ENCODE results near the gene PABPN1L.

The PABPN1L gene

DNA sequence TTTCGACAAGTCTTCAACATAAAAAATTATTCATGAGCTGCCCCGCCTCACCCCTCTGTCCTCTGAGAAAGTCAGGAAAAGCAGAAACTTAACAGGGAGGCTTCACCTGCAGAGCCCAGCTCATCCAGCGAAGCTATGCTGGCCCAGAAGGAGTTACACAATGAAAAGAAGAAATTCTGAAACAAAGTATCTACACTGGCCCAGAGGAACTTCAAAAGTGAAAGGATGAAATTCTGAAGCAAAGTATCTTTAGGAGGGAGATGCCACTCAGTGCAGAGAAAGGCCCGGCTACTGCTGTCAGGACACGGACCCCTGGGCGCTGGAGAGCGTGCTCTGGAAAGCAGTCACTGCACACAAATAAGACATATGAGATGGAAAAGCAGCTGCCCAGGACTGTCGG lies 11.3 kb downstream of the PABPN1L start:
- TF ChIP-seq, protein P1, sequence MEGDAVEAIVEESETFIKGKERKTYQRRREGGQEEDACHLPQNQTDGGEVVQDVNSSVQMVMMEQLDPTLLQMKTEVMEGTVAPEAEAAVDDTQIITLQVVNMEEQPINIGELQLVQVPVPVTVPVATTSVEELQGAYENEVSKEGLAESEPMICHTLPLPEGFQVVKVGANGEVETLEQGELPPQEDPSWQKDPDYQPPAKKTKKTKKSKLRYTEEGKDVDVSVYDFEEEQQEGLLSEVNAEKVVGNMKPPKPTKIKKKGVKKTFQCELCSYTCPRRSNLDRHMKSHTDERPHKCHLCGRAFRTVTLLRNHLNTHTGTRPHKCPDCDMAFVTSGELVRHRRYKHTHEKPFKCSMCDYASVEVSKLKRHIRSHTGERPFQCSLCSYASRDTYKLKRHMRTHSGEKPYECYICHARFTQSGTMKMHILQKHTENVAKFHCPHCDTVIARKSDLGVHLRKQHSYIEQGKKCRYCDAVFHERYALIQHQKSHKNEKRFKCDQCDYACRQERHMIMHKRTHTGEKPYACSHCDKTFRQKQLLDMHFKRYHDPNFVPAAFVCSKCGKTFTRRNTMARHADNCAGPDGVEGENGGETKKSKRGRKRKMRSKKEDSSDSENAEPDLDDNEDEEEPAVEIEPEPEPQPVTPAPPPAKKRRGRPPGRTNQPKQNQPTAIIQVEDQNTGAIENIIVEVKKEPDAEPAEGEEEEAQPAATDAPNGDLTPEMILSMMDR (IDR thresholded peaks at IDR 0.05; ENCODE audit: insufficient read depth, low read depth, low read length, missing control alignments): no peak
- DNase-seq (ENCODE audit: low read depth): no peak
- no peak overlapping the region for H3K4me3 ChIP-seq (ENCODE audit: low read depth, low read length)

DNA sequence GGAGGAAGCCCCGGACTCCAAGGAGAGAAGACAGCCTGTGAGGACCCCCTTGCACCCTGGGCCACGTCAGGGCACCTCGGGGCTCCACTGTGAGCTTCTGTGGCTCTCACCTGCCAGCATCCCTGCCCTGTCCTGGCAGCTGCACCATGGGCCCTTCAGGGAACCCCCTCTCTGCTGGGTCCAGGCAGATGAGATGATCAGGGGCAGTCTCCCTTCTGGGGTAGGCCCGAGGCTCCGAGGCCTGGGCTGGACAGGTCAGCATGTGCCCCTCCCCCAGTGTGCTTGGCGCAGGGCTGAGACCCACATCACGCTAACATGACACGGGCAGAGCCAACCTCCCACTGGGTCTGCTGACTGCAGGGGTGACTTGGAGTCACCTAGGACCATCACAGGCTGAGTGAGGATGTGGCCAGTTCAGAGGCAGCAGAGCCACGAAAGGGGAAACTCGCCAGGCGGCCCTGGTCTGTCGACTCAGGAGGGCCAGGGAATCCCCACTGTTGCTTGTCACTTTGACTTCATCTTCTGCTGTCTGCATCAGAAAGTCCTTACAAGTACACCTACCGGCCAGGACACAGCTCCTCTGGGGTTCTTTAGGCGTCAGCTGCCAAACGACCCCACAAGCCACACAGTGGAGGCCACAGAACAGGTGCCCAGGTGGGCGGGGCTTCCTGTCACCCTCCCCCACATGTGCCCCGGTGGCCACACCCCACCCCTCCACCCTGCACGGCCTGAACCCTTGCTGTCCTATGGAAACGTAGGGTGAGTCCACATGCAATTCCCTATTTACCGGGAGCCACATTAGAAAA lies 12.0 kb downstream of the PABPN1L start:
- H3K4me3 ChIP-seq (ENCODE audit: low read depth, low read length): no peak overlapping the region
- DNase-seq (ENCODE audit: low read depth): peak; percentile 58
- TF ChIP-seq, protein P1 (IDR thresholded peaks at IDR 0.05; ENCODE audit: insufficient read depth, low read depth, low read length, missing control alignments): no peak

DNA sequence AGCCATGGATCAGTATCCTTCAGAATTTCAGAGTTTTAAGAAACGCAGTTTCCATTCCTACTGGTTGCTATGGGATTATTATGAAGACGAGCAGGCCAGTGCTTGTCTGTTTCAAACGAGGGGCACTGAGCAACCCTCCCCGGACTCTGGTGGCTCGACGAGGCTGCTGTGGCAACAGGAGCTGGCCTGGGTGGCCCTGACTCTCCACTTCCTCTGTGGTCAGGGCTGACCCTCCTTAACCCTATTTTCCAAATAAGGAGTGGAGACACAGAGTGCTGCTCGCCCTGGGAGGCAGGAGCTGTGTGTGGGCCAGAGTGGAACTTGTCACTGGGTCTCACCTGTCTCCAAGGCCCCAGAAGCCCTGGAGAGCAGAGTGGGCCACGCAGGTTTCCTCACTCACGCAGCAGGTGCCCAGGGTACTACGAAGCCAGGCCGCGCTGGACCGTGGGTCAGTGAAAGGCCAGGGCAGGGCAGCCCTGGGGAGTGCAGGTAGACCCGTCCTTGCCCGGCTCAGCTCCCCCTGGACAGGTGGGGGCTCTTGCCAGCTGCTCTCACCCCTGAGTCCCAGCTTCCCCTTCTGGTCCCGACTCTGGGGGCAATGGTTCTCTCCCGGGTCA lies 13.0 kb downstream of the PABPN1L start:
- TF ChIP-seq, protein P1 (IDR thresholded peaks at IDR 0.05; ENCODE audit: insufficient read depth, low read depth, low read length, missing control alignments): no peak
- DNase-seq (ENCODE audit: low read depth): no peak
- no peak overlapping the region for H3K4me3 ChIP-seq (ENCODE audit: low read depth, low read length)

DNA sequence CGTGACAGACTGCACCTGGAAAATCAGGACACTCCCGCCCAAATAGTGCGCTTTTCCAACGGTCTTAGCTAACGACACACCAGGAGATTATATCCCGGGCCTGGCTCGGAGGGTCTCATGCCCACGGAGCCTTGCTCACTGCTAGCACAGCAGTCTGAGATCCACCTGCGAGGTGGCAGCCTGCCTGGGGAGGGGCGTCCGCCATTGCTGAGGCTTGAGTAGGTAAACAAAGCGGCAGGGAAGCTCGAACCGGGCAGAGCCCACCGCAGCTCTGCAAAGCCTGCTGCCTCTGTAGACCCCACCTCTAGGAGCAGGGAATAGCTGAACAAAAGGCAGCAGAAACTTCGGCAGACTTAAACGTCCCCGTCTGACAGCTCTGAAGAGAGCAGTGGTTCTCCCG lies 14.8 kb downstream of the PABPN1L start:
- H3K4me3 ChIP-seq (ENCODE audit: low read depth, low read length): no peak overlapping the region
- TF ChIP-seq, protein P1 (IDR thresholded peaks at IDR 0.05; ENCODE audit: insufficient read depth, low read depth, low read length, missing control alignments): no peak
- no peak for DNase-seq (ENCODE audit: low read depth)

DNA sequence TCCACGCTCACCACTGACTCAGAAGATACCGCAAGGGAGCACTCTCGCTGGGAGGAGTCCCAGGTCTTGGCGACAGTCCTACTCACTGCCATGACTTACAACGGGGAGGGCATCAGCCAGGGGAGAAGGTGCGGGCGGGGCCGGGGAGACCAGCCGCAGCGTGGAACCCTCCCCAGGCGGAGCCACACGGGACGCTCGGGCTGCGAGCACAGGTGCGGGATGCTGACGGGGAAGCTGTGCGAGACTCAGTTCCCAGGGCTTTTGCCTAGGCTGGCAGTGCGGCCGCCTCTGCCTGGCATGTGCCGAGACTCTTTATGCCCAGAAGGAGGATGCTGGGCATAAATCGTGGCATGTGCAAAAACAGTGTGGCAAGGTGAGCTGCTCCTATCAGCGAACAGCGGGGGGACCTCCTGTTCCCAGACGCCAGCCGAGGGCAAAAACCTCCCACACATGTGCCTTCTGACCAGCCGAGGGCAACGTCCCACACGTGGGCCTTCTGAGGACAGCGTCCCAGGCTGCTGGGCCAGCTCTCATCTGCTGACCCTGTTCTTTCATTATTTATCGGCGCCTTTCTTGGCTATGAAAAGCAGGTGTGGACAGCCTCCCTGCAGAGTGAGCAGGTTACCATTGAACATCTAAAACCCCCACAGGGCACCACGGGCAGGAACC lies 15.8 kb downstream of the PABPN1L start:
- TF ChIP-seq, protein P1 (IDR thresholded peaks at IDR 0.05; ENCODE audit: insufficient read depth, low read depth, low read length, missing control alignments): no peak
- DNase-seq (ENCODE audit: low read depth): no peak

DNA sequence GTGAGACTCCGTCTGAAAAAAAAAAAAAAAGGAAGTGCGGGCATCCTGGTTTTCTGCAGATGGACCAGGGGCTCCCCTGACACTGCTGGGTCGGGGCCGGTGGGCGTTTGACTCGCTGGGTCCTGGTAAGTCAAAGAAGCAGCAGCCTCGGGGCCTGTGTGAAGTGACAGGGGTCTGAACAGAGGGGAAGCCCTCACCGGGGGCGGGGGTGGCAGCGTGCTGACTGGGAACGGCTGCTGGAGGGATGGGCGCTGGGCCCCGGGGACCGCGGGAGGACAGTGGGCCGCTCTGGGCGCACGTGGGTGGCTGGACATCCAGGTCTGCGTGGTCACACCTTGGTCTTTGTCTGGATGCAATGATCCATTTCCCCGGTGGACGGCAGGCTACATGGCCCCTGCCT lies 17.9 kb downstream of the PABPN1L start:
- no peak overlapping the region for H3K4me3 ChIP-seq (ENCODE audit: low read depth, low read length)
- no peak for DNase-seq (ENCODE audit: low read depth)
- TF ChIP-seq, protein P1 (IDR thresholded peaks at IDR 0.05; ENCODE audit: insufficient read depth, low read depth, low read length, missing control alignments): no peak

More for the DNA sequence above, 15.8 kb downstream of the PABPN1L start:
- no peak overlapping the region for H3K4me3 ChIP-seq (ENCODE audit: low read depth, low read length)

Data from GM12865 (cell line).